GM10266 (cell line): ENCODE measurements around the gene C18orf32.

Experiments used
- DNase-seq: peaks from one replicate; pipeline ENCODE4 v3.0.0; 2012; ENCODE audit errors: extremely low spot score
- TF ChIP-seq, protein P1 (sequence below): IDR thresholded peaks from 2 replicates; pipeline ENCODE4 v1.5.1; 2012; ENCODE audit warnings: mild to moderate bottlenecking, low read depth; ENCODE audit not compliant: control insufficient read depth, insufficient read depth; ENCODE audit errors: missing control alignments

The C18orf32 gene

GRCh38 chr18:49431165-49431962 lies 55.7 kb downstream of the C18orf32 start:
- TF ChIP-seq, protein P1, sequence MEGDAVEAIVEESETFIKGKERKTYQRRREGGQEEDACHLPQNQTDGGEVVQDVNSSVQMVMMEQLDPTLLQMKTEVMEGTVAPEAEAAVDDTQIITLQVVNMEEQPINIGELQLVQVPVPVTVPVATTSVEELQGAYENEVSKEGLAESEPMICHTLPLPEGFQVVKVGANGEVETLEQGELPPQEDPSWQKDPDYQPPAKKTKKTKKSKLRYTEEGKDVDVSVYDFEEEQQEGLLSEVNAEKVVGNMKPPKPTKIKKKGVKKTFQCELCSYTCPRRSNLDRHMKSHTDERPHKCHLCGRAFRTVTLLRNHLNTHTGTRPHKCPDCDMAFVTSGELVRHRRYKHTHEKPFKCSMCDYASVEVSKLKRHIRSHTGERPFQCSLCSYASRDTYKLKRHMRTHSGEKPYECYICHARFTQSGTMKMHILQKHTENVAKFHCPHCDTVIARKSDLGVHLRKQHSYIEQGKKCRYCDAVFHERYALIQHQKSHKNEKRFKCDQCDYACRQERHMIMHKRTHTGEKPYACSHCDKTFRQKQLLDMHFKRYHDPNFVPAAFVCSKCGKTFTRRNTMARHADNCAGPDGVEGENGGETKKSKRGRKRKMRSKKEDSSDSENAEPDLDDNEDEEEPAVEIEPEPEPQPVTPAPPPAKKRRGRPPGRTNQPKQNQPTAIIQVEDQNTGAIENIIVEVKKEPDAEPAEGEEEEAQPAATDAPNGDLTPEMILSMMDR = no peak
- no peak for DNase-seq
